Astrocyte (in vitro differentiated cells and primary cell): ENCODE data around the gene RNF186. TPM values are rescaled to one million over a fixed set of nuclear protein-coding genes. Genes with fewer than 3 reads are reported as not detected.

ENCODE experiments used
- DNase-seq: peaks from one replicate; pipeline ENCODE4 v3.0.0-alpha.2; 2010; ENCODE audit warnings: low read depth
- FAIRE-seq: peaks from 2 replicates; lab custom pipeline; 2011; peaks lifted over from hg19 to GRCh38; lab: Jason Lieb, UNC
- H2AFZ ChIP-seq: 2 replicates; pipeline ENCODE4 v1.6.0; 2012; ENCODE audit warnings: low read depth, low read length, inconsistent platforms
- H3K27ac ChIP-seq: 2 replicates; pipeline ENCODE4 v1.5.1; 2011; ENCODE audit warnings: low read depth, low read length, inconsistent platforms
- H3K27me3 ChIP-seq: 2 replicates; pipeline ENCODE4 v1.6.0; 2011; ENCODE audit warnings: low read length, inconsistent platforms; ENCODE audit not compliant: insufficient read depth
- H3K36me3 ChIP-seq: 2 replicates; pipeline ENCODE4 v1.5.1; 2011; ENCODE audit warnings: low read length, inconsistent platforms; ENCODE audit not compliant: insufficient read depth
- H3K4me1 ChIP-seq: 2 replicates; pipeline ENCODE4 v1.5.1; 2011; ENCODE audit warnings: low read length, inconsistent platforms; ENCODE audit not compliant: insufficient read depth
- H3K4me2 ChIP-seq: 2 replicates; pipeline ENCODE4 v1.6.0; 2012; ENCODE audit warnings: low read length, inconsistent platforms
- H3K4me3 ChIP-seq: 2 replicates; pipeline ENCODE4 v1.5.1; 2011; ENCODE audit warnings: low read depth, mild to moderate bottlenecking, low read length, inconsistent platforms; ENCODE audit not compliant: insufficient read depth
- H3K79me2 ChIP-seq: 2 replicates; pipeline ENCODE4 v1.6.0; 2012; ENCODE audit warnings: mild to moderate bottlenecking, low read length, inconsistent platforms; ENCODE audit not compliant: insufficient read depth
- H3K9ac ChIP-seq: 2 replicates; pipeline ENCODE4 v1.6.0; 2012; ENCODE audit warnings: mild to moderate bottlenecking, low read length, inconsistent platforms
- H3K9me3 ChIP-seq: 2 replicates; pipeline ENCODE4 v1.5.1; 2012; ENCODE audit warnings: low read depth, mild to moderate bottlenecking, low read length, inconsistent platforms; ENCODE audit not compliant: insufficient read depth
- H4K20me1 ChIP-seq: 2 replicates; pipeline ENCODE4 v1.6.0; 2012; ENCODE audit warnings: low read length, inconsistent platforms; ENCODE audit not compliant: insufficient read depth
- H3K27ac Mint-ChIP-seq: one replicate; pipeline ENCODE4 v1.8.0; 2021; ENCODE audit warnings: mild to moderate bottlenecking, mixed read lengths; ENCODE audit not compliant: unreplicated experiment
- H3K27me3 Mint-ChIP-seq: one replicate; pipeline ENCODE4 v1.8.0; 2021; ENCODE audit warnings: low read depth, mixed read lengths; ENCODE audit not compliant: unreplicated experiment
- H3K36me3 Mint-ChIP-seq: one replicate; pipeline ENCODE4 v1.8.0; 2021; ENCODE audit warnings: low read depth, mixed read lengths; ENCODE audit not compliant: unreplicated experiment
- H3K4me1 Mint-ChIP-seq: one replicate; pipeline ENCODE4 v1.8.0; 2021; ENCODE audit warnings: low read depth, mixed read lengths; ENCODE audit not compliant: unreplicated experiment
- H3K4me3 Mint-ChIP-seq: one replicate; pipeline ENCODE4 v1.8.0; 2021; ENCODE audit warnings: mild to moderate bottlenecking, moderate library complexity, mixed read lengths; ENCODE audit not compliant: unreplicated experiment
- H3K9me3 Mint-ChIP-seq: one replicate; pipeline ENCODE4 v1.8.0; 2021; ENCODE audit warnings: mild to moderate bottlenecking, mixed read lengths; ENCODE audit not compliant: unreplicated experiment
- CTCF ChIP-seq: IDR thresholded peaks from 2 replicates; pipeline ENCODE4 v1.5.1; 2011; ENCODE audit warnings: low read depth, mild to moderate bottlenecking, inconsistent platforms, low read length, moderate library complexity; ENCODE audit not compliant: insufficient read depth
- EZH2 ChIP-seq: IDR thresholded peaks from 2 replicates; pipeline ENCODE4 v1.6.1; 2012; ENCODE audit warnings: mild to moderate bottlenecking, low read length, inconsistent platforms; ENCODE audit not compliant: insufficient read depth
- total RNA-seq: library from RNA; stranded (reverse); gene quantifications from 2 replicates; pipeline ENCODE4 v1.2.1, GENCODE V29; 2021

RNF186 gene
- total RNA-seq, 1 donor from 2014 or later, result not detected

- Histone ChIP-seq H3K36me3 (no peaks in the 10 kb centered on the region), H3K9ac (no peak overlapping the region), H3K4me2 (no peak overlapping the region), H4K20me1 (no peaks in the 10 kb centered on the region), H3K9me3 (no peaks in the 10 kb centered on the region), H3K4me3 (no peak overlapping the region), H3K79me2 (no peaks in the 10 kb centered on the region), H3K4me1 (peaks cover 4% of the 10 kb centered on the region), H2AFZ (no peak overlapping the region), H3K27ac (no peak overlapping the region), H3K27me3 (no peaks in the 10 kb centered on the region)
- no peak overlapping the region for H3K27ac Mint-ChIP-seq
- H3K9me3 Mint-ChIP-seq, result peaks cover 4% of the 10 kb centered on the region
- no peak overlapping the region for H3K4me3 Mint-ChIP-seq
- FAIRE-seq (no peak), DNase-seq (no peak)
- no peaks in the 10 kb centered on the region for H3K4me1 Mint-ChIP-seq
- peaks cover 32% of the 10 kb centered on the region for H3K27me3 Mint-ChIP-seq
- TF ChIP-seq CTCF (no peak), EZH2 (no peak)
- H3K36me3 Mint-ChIP-seq, result no peaks in the 10 kb centered on the region
Observed at GRCh38 chr1:19812875-19813642, 2.0 kb downstream of the RNF186 start.

- FAIRE-seq (no peak), DNase-seq (peak; percentile 8)
- no peaks in the 10 kb centered on the region for H4K20me1 ChIP-seq
- H3K27ac Mint-ChIP-seq, result no peak overlapping the region
- no peaks in the 10 kb centered on the region for H3K36me3 Mint-ChIP-seq
- peaks cover 24% of the 10 kb centered on the region for H3K27me3 Mint-ChIP-seq
- no peaks in the 10 kb centered on the region for H3K9me3 ChIP-seq
- H3K27me3 ChIP-seq, result no peaks in the 10 kb centered on the region
- H3K36me3 ChIP-seq, result no peaks in the 10 kb centered on the region
- H3K4me1 Mint-ChIP-seq, result no peaks in the 10 kb centered on the region
- H3K4me3 Mint-ChIP-seq, result no peak overlapping the region
- peaks cover 4% of the 10 kb centered on the region for H3K9me3 Mint-ChIP-seq
- H3K79me2 ChIP-seq, result no peaks in the 10 kb centered on the region
- peaks cover 4% of the 10 kb centered on the region for H3K4me1 ChIP-seq
- no peak overlapping the region for H3K4me3 ChIP-seq
- H2AFZ ChIP-seq, result no peak overlapping the region
- no peak overlapping the region for H3K9ac ChIP-seq
- no peak overlapping the region for H3K4me2 ChIP-seq
- TF ChIP-seq EZH2, result no peak
- no peak for TF ChIP-seq CTCF
- no peak overlapping the region for H3K27ac ChIP-seq
Observed at GRCh38 chr1:19811206-19811851, 3.8 kb downstream of the RNF186 start.
